8988T (cell line): ENCODE measurements around the gene ARHGAP24.
"Not testable (repeated sequence)": the region's sequence is repeated elsewhere in the genome, so short reads cannot be mapped to it uniquely, and the experiment has no call there.

Experiments used
- DNase-seq: peaks from one replicate; pipeline ENCODE4 v3.0.0; 2011

The ARHGAP24 gene

GRCh38 chr4:85787133-85787532 is 312.2 kb downstream of the ARHGAP24 start:
- no peak for DNase-seq

- DNase-seq: no peak
These were observed 313.7 kb downstream of the ARHGAP24 start for GRCh38 chr4:85788604-85789003.

- DNase-seq: no peak
These were observed 314.3 kb downstream of the ARHGAP24 start for GRCh38 chr4:85789241-85789640.

GRCh38 chr4:85790582-85790981 is 315.6 kb downstream of the ARHGAP24 start:
- DNase-seq: no peak

GRCh38 chr4:85792376-85793232 is 317.7 kb downstream of the ARHGAP24 start:
- no peak for DNase-seq

GRCh38 chr4:85793233-85793585 is 318.3 kb downstream of the ARHGAP24 start:
- no peak for DNase-seq

GRCh38 chr4:85798012-85798770 is 323.2 kb downstream of the ARHGAP24 start:
- DNase-seq: no peak

- DNase-seq: no peak
These were observed 328.9 kb downstream of the ARHGAP24 start for GRCh38 chr4:85803856-85804255.

GRCh38 chr4:85805891-85806290 is 330.9 kb downstream of the ARHGAP24 start:
- no peak for DNase-seq

GRCh38 chr4:85806334-85806733 is 331.4 kb downstream of the ARHGAP24 start:
- no peak for DNase-seq

- DNase-seq: no peak
These were observed 332.4 kb downstream of the ARHGAP24 start for GRCh38 chr4:85807247-85807950.

- no peak for DNase-seq
These were observed 333.2 kb downstream of the ARHGAP24 start for GRCh38 chr4:85808104-85808503.

GRCh38 chr4:85808864-85809263 is 333.9 kb downstream of the ARHGAP24 start:
- no peak for DNase-seq

- no peak for DNase-seq
These were observed 337.8 kb downstream of the ARHGAP24 start for GRCh38 chr4:85812776-85813175.

- DNase-seq: no peak
These were observed 341.0 kb downstream of the ARHGAP24 start for GRCh38 chr4:85815796-85816459.

GRCh38 chr4:85818700-85819099 is 343.8 kb downstream of the ARHGAP24 start:
- no peak for DNase-seq

GRCh38 chr4:85820101-85820500 is 345.2 kb downstream of the ARHGAP24 start:
- not testable (repeated sequence) for DNase-seq

- no peak for DNase-seq
These were observed 346.9 kb downstream of the ARHGAP24 start for GRCh38 chr4:85821688-85822455.

- no peak for DNase-seq
These were observed 348.3 kb downstream of the ARHGAP24 start for GRCh38 chr4:85823295-85823694.

GRCh38 chr4:85824166-85824945 is 349.4 kb downstream of the ARHGAP24 start:
- no peak for DNase-seq

GRCh38 chr4:85826060-85826678 is 351.2 kb downstream of the ARHGAP24 start:
- no peak for DNase-seq
